GDM1 (cell line): Measurements from ENCODE around the gene NAV2.
A peak's percentile ranks its signal among the peaks of the same experiment; 100 is the strongest.

Experiments used
- DNase-seq: peaks from one replicate; lab custom pipeline; 2025; lab: John Stamatoyannopoulos, UW

The NAV2 gene

GRCh38 chr11:20041499-20041898, 328.9 kb downstream of the NAV2 start:
- DNase-seq, result no peak

- no peak for DNase-seq
Measured at GRCh38 chr11:20042045-20042639, 329.5 kb downstream of the NAV2 start.

- DNase-seq, result no peak
Measured at GRCh38 chr11:20042811-20043341, 330.2 kb downstream of the NAV2 start.

- DNase-seq, result no peak
Measured at GRCh38 chr11:20043992-20044391, 331.4 kb downstream of the NAV2 start.

- DNase-seq, result no peak
Measured at GRCh38 chr11:20045098-20045688, 332.6 kb downstream of the NAV2 start.

DNA sequence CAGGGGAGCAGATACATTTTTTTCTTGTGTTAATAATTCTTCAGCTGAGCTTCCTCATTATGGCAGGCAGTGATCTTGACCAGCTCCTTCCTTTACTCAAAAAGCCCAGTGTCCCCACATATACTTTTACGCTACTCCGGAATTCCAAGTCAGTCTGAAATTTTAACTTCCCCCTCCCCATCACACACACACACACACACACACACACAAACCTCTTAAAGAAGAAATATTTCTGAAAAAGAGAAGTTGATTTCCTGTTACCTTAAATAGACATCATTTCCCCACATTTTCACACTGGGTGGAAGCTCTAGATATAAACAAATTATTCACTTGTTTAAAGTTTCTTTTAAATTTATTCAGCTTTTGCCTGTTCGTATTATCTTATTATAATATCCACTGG, 333.8 kb downstream of the NAV2 start:
- peak; percentile 6 for DNase-seq

DNA sequence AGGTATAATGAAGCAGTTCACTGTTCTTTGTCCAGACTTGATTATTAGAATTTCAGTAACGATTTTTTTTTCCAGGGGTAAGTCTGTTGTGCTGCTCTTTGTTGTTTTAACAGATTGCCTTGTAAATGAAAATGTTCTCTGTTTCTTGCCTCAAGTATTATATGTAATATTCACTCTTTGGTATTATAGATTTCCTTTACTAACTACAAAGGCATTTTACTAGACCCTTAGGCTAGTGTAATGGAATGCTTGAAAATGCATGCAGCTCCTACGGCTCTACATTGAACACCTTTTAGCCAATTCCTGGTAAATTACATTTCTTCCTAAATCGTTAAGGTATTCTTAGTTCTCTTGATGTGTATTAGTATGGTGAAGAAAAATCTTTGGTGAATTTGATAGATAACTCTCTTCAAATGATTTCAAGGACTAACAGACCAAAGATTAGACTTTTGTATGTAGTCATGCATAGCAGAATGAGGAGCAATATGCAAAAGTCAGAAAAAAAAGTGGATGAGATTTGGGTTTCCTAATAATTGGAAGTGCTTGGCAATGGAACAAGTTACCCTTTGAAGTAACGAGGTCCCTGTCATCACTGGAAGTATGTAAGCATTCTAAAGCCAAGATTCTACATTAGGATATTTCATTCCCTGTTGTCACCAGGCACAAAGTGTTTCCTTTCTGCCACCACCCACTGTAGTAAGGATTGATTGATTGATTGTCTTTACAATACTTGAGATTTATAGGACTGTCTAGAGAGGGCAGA, 334.6 kb downstream of the NAV2 start:
- no peak for DNase-seq

GRCh38 chr11:20047769-20048154, 335.1 kb downstream of the NAV2 start:
- DNase-seq, result no peak

GRCh38 chr11:20048246-20048645, 335.6 kb downstream of the NAV2 start:
- no peak for DNase-seq

DNA sequence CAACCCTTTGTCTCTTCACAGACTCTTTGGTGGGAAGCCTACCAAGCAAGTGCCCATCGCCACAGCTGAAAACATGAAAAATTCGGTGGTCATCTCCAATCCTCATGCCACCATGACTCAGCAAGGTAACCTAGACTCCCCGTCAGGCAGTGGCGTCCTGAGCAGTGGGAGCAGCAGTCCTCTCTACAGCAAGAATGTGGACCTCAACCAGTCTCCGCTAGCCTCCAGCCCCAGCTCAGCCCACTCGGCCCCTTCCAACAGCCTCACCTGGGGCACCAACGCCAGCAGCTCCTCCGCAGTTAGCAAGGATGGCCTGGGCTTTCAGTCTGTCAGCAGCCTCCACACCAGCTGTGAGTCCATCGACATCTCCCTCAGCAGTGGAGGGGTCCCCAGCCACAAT, 336.1 kb downstream of the NAV2 start:
- DNase-seq, result no peak

DNA sequence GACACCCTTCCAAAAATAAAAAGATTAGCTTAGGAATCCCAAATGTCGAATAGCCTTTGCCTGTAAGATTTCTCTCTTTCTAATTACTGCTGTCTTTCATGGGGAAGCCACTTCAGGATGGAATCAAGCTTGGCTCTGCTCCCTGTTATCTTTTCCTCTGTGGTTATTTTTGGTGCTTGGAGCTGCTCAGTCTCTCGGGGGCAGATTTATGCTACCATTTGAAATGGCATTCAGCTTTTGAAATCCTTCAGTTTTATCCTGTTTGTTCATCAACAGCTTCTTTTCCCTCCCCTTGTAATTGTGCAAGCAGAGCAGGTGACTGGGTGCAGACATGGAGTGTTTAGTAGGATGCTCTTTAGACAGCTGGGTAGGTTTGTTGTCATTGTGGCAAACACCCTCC, 336.6 kb downstream of the NAV2 start:
- no peak for DNase-seq

GRCh38 chr11:20050048-20050447, 337.4 kb downstream of the NAV2 start:
- DNase-seq, result no peak

DNA sequence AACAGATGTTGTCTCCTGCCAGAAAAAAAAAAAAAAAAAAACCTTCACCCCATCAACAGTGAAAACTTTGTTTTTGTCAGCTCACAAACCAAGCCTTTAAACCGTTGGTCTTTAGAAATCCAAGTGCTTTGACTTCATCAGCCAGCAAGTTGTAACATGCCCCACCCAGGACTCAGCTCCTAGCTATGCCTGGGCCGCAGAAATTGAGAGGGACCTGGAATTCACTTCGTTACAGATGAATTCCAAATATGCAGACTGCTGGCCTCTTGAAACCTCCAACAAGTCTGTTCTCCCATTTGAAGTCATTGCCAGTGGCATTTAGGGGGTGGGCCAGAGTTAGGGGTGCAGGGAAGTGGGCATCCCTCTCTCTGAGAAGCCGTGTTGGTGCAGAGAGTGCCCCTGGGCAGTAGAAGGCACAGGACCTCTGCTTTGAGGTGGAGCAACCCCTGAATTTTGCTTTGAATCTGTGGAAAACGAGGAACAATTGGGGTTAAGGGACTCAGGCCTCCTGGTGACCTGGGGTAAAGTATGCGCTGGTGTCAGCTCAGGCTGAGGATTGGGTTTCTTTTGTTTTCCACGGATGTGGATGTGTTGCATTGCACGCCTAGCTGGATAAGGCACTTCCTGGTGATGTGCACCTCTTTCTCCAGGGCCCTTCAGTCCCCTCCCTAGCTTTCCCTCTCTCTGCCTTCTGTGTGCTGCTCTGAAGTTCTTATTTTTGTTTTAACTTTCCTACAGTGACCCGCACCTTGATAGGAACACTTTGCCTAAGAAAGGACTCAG, 338.1 kb downstream of the NAV2 start:
- no peak for DNase-seq

DNA sequence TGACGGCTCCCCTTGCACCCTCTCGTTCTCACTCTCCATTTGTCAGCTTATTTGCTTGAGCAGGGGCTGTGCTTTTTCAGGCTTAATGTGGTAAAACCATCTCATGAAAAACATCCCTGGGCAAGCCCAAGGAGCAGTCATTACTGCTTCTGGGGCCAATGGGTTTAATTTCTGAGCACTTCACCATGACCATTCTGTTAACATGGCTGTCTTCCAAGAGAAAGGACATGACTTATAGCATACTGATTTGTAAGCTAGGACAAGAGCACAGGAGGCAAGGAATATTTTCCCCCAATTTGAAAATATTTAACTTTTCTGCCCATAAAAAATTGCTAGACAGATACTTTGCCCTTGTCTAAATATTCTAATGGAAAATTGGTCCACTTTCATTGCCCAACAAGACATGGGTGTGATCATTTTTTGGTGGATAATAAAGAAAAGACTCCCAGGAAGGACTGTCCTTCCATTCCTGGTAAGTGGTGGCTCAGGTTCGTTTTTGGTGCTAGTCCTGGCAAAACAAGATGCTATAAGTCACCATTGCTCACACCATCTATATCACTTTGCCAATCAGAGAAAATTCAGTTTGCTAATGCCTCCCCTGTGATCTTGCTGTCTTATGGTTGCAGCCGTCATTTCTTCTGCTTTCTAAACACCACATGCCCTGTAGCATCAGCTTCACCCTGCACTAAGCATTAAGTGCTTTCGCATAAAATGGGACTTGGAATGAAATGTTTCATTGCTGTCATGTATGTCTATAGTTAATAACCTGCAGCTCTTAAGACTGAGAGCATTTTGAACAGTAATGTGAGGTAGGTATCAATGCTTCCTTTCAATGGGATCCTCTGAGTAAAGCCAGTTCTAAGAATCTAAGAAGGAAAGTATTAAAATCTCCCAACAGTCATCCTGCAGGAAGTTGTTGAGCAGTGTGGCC, 339.1 kb downstream of the NAV2 start:
- DNase-seq, result no peak

DNA sequence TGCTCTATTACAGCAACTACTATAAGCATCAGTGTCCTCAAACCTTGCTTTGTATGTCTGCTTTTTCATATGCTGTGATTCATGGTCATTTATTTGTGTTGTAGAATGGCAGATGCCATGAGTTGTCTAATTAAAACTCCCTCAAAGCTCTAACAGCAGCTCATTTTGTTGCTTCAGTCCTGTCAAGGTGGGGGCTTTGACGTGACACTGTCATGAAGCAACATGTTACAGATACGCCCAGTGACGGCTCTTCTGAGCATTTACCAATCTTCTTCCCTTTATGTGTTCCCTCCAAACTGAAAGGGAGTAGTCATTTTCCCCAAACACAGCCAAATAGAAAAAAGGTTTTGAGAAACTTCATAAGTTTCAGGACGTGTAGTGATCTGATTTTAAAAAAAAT, 340.9 kb downstream of the NAV2 start:
- no peak for DNase-seq

GRCh38 chr11:20054584-20054983, 341.9 kb downstream of the NAV2 start:
- no peak for DNase-seq

GRCh38 chr11:20055312-20055711, 342.7 kb downstream of the NAV2 start:
- no peak for DNase-seq

DNA sequence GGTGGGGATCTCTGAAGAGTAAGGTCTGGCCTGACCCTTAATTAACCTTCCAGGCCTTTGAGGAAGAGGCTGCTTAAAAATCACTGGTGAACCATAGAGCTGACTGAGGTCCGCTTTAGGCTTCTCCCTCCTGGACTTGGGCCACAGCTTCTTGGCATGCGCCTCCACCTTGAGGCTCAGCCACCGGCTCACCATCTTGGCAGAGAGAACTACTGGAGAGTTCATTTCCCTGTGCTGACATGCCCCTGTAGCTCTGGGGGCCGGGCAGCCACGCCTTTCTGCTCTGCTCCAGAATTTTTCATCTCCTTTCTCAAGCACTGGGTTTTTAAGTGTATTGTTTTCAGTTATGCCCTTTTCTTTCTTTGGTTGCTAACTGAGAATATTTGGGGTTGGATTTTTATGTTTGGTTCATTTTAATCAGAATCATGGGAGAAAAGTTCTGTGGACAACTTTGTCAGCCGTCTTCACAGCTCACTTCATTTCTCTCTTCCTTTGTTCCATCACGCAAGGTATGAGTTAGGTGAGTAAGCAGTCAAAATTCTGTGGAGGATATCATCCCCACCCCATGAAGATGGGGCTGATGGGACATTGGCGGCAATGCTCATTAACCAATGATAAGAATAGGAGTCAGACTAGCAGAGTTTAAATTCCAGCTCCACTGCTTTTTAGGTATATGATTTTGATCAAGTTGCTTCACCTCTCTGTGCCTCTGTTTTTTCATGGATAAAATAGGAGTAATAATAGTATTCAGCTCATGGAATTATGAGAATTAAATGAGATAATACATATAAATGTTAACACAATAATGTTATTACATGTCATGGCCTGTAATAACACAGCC, 343.7 kb downstream of the NAV2 start:
- DNase-seq, result no peak

DNA sequence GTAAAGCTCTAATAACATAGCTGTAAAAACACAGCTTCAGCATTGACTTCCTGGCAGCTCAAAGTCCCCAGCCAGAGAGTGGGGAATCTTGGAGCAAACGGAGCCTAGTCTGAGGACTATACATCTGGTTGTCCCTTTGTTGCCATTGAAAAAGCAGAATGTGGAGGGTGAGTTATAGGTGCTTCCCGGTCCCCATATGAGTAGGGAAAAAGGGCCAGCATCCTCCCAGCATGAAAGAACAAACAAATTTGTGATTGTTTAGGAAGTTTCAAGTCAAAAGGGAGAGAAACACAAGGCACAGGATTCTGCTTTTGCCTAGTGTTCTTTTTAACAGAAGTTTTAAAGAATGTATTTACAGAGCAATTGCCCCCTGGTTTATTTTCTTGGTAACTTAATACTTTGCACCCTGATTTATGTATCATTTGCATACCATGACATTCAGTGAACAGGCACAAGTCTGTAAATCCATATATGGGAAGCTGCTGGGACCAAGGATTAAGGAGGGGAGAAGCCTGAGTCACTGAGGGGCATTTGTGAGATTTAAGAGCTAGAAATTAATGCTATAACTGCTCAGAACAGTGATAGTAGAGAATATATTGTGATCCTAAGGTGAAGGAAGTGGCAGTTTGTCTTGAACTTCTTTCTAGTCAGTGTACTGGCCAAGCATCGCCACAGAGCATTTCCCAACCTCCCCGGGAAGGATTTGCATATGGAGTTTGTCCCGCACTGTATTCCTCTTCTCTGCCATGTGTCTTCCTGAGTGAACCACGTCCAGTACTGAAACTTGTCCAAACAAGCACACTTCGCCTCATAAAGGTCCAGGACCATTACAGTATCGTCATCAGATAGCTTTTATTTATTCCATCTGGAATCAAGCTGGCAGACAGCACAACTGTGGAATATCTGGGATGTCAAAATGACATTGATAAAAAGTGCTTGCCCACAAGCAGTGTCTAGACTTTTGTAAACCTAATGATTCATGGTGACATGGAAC, 344.6 kb downstream of the NAV2 start:
- DNase-seq, result no peak
